GM18870 (cell line): ENCODE data around the gene NELFA.

Experiments
- ATAC-seq: cut with Tn5 transposase; IDR thresholded peaks from one replicate; pipeline ENCODE4 v1.9.1; 2021; ENCODE audit warnings: moderate library complexity; ENCODE audit not compliant: unreplicated experiment

Gene NELFA

DNA sequence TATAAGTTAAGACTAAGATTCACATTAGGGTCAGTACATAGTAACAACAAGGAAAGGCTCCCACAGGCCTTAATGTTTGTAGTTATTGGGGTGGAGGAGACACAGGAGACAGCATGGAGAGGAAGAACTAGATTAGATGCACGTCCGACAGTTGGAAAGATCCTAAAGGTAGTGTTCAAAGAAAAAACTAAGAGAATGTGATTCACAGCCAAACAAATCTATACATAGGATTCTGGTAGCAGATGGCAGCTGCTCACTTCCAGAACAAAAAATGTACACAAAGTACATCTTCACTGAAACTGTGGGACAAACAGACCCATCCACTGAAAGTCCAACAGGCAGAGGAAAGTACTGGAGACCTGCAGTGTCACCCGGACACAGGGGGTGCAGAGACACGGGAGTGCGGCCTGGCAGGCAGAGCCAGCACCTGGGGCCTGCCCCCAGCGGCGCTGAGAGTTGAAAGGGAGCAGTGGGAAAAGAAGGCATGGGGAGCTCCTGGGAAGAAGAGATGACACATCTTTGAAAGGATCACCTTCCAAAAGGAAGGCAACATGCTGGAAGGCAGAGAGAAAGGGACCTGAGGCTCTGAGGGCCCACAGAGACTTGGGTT lies 40.0 kb downstream of the NELFA start:
- no peak for ATAC-seq

DNA sequence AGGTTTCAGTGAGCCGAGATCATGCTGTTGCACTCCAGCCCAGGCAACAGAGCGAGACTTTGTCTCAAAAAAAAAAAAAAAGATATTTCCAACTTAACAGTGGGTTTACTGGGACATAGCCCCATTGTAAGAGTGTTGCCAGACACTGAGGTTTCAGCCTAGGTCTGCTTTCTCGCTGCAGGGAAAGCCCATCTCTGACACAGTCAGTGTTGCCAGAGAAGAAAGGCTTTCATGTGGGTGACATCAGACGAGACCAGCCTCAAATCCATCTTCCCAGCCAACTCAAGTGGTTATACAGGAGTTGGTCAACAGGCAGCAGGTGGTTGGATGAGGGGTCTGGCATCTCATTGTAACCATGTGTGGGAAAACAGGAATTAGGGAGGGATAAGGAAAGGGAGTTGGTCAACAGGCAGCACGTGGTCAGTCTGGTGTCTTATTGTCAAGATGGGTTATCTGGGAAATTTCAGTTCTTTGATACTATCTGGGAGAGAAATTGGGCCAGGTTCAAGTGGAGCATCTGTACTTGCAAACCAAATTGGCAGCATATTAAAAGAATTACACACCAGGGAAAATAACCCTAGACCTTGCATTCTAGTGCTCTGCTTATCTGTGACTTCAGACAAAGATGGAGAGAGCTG lies 41.1 kb downstream of the NELFA start:
- ATAC-seq = no peak

DNA sequence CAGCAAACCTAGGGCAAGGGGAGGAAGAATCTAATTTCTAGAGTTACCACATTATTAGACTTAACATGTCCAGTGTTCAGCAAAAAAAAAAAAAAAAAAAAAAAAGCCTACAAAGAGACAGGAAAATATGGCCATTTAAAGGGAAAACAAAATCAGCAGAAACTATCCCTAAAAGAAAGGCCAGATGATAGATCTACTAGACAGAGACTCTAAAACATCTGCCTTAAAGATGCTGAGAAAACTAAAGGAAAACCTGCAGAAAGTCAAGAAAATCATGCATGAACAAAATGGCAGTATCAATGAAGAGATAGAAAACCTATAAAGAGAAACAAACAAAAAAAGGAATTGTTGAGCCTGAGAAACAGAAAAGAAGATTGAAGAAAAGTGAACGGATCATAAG lies 43.8 kb downstream of the NELFA start:
- no peak for ATAC-seq

DNA sequence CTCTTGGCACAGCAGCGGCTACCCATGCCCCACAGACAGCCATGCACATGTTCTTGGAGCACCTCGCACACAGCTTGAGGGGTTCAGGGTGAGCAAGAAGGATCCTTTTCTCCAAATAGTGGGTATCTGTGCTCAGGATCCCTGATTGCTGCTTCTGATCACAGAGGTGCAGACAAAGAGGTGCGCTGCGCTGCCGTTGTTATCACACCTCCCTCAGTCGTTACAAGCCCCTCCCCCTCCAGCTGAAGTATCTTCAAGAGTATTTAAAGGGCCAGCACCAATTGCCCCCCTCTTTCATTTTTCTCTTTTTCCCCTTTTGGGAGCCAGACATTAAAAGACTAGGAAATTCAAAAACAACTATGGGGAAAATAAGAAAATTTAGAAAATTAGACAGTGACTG lies 44.3 kb downstream of the NELFA start:
- ATAC-seq = no peak

DNA sequence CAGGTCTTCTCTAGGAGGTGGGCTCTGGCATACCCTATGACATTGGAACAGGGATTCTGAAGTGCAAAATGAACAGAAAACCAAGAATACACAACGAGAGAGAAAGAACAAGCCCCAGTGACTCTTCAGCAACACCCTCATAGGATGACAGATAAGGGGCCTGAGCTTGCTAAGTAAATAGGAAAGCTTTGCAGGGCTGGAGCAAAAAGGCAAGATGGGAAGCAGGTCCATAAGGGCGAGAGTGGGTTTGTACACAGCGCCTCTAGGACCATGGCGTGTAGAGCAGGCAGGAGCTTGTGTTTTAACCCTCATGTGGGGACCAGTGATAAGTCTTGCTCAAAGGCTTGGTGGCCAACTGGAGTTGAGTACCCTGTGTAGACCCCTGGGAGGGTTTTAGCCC lies 45.8 kb downstream of the NELFA start:
- ATAC-seq = no peak

DNA sequence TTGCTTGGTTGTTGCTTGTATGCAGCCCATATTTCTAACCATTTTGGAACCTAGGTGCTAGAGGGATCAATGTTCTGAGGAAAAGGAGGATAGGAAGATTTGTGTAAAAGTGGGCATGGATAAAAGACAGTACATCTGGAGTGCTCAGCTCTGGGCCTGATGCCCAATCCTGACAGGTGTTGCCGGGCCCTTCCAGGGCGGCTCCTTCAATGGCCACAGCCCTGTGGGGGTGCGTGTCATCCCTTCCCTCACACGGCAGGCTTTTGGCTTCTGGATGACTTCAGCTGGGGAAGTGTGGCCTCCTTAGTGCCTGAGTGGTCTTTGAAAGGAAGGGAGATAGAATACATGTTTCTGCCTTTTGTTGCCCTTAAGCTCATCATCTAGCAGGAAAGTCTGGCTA lies 47.2 kb downstream of the NELFA start:
- no peak for ATAC-seq

DNA sequence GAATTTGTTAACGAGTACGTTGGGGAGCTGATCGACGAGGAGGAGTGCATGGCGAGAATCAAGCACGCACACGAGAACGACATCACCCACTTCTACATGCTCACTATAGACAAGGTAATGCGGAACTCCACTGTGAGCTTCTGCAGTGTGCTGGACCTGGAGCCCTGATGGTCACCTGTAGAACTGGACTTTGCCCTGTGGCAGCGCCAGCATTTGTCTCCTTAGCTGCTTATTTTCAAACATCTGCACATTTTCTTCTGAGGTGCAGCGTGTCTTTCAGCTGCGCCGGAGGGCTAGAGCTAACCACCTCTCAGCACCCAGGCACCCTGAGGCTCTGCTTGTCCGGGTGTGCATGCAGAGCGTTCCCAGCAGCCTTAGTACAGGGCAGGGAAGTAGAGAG lies 47.7 kb downstream of the NELFA start:
- ATAC-seq = no peak

DNA sequence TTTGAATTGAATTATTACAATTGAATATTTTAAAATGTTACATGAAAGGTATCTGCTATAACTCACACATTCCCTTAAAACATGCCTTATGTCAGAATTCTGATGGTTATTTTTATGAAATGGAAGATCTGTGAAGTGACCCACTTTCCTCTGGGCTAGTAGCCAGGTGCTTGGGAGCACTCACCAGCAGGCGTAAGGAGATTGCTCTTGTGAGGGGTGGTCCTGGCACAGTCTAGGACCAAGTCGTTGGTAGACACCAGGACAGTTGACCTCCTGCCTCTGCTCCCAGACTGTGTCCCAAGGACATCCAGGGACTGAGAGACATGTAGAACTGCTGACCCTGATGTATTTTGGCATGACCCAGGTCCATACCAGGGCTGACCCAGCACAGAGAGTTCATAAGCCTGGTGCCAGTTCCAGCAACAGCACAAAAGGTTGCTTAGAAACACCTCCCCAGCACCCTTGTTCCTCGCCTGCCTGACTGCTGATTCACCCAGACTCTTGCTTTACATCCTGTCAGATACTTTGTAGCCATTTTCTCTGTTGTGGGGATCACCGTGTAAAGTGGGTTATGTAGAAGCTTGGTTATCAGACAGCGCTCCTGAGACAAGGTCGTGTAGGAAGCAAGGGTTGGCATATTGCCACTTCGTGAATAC lies 48.5 kb downstream of the NELFA start:
- ATAC-seq = no peak

DNA sequence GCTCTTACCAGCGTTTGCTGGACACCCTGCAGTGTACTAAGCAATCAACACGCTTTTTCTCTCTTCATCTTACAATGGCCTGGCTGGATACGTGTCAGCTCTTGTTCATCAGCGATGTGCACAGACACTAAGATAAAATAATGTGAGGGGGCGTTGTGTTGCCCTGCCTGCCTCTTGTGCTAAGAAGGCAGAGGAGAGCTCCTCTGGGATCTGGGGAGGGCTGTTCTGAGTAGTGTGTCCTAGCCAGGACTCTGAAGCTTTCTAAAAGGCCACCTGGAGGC lies 49.7 kb downstream of the NELFA start:
- no peak for ATAC-seq

DNA sequence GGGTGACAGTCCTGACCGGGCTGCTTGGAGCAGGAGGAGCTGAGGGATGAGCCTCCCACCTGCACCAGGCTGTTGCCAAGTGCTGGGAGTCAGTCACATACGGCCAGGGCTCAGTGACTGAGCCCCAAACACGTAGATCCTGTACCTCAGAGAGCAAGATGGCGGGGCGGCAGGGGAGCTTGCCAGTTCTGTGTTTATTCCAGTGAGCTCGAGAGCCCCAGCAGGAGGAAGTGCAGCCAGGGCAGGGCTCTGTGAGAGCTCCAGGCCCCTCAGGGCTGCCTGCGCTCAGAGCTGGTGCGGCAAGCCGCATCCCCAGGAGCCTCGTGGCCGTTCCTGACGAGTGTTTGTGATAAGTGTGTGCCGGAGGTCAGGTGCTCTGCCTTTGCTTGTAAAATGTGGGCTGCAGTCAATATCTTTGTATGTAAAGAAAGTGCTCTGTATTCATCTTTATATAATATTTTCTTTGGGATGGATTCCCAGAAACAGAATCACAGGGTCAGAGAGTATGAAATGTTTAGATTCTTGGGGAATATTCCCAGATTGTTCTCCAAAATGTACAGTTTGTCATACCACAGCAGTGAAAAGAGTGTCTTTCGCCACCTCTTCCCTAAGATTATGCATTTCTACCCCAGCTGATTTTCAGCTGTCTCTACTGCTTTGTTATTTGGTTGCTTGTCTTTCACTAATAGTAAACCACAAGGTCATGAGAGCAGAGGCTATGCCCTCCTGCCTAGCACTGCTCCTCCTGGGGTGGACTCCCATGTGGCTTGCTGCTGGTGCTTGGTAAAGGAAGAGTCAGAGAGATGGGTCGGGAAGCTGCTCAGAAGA lies 50.3 kb downstream of the NELFA start:
- no peak for ATAC-seq

DNA sequence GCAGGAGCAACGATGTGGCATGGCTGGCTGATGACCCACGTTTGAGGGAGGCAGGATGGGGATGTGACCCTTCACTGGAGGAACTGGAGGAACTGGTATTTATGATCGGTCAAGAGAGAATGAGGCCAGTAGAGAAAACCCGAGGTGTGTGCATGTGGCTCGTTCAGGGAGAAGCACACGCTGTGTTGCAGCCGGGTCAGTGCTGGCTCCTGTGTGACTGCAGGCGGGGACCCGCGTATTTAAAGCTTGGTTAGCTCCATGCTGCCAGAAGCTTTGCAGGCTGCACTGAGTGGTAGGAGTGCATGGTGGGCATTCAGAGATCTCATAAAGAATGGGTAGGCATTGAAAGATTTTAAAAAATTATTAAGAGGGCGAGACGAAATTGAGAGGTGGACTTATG lies 52.1 kb downstream of the NELFA start:
- no peak for ATAC-seq

DNA sequence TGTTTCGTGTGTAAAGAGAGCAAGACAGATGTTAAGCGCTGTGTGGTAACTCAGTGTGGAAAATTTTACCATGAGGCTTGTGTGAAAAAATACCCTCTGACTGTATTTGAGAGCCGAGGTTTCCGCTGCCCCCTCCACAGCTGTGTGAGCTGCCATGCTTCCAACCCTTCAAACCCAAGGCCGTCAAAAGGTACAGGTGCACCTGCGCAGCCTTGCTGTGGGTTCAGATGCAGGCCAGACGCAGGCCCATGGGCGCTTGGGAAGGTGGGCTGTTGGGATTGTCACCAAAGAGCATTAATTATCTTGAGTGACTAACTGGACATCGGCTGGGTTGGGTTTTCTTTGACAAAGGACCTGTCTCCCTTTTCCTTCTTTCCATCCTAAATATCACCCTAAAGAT lies 55.4 kb downstream of the NELFA start:
- ATAC-seq = no peak

DNA sequence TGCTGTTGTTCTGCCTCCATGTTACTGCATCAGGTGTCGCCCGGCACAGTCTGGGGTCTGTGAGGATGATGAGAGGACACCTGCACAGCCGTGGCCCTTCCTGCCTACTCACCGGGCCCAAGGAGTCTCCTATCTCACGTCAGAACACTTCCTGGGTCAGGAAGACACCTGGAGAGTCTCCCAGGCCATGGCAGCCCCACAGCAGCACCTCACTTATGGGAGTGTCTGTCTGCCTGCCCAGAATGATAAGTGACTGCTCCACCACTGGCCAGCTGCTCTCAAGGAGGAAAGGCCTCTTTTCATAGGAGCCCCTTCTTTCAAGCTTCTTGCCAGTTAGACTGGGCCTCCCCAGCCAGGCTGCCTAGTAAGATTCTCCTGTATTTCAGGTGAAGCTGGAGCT lies 56.1 kb downstream of the NELFA start:
- no peak for ATAC-seq

DNA sequence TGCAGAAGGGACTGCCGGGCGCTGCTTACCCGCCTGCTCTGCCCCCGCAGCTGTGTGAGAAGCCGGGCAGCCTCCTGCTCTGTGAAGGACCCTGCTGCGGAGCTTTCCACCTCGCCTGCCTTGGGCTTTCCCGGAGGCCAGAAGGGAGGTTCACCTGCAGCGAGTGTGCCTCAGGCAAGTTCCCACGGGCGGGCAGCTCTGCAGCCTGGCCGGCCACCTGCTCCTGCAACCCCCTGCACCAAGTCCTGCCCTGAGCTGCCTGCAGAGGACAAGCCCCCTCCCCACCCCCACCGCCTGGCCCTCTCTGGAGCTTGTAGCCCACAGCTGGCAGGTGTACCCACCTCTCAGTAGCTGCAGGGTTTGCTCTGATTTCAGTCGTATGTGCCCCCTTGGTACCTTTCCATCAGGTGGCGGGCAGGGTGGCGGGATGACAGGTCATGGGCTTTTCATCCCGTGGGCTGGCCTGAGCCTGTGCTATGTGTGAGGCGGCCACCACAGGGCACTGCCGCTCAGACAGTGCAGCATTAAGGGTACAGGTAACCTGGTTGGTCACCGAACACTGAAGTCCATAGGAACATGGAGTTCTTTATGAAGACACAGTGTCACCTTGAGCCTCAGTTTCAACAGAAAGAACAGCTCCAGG lies 56.6 kb downstream of the NELFA start:
- ATAC-seq = no peak

DNA sequence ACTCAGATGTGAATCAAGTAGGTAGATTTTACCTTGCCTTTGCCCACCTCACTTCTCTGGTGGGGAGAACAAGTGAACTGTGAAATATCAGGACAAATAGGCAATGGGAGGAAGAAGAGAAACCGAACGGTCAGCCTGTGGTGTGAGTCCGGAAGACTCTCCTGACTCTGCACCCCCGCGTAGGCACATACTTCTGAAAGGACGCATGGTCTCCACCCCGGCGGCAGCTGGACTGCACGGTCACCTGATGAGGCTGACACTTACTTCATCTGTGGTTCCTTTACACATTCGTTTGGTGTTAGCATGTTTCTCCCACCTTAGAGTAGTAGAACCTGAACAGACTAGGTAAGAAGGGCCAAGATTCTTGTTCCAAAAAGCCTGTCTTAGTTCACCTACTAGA lies 58.4 kb downstream of the NELFA start:
- no peak for ATAC-seq

DNA sequence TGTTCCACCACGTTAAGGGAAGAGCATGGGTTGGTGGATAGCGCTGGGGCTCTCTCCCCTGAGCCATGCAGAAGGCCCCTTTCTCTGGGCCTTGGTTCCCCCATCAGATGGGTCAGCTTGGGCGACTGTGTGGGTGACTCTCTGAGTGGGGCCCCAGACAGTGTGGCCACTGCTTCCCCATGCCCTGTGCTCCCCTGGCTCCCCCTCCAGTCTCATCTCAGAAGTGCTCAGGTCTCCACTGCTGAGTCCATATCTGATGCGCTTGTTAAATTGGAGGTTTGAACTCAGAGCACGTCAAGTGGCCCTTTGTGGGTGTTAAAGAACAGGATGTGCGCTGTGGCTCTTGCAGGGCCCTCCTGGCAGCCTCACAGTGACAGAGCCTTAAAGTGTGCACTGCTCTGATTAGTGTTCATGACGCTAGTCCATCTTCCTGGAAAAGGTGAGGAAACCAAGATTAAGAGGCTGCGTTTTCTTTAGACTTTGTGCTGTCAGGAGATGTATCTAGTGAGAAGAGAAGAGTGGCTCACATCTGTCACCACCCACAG lies 59.8 kb downstream of the NELFA start:
- no peak for ATAC-seq

DNA sequence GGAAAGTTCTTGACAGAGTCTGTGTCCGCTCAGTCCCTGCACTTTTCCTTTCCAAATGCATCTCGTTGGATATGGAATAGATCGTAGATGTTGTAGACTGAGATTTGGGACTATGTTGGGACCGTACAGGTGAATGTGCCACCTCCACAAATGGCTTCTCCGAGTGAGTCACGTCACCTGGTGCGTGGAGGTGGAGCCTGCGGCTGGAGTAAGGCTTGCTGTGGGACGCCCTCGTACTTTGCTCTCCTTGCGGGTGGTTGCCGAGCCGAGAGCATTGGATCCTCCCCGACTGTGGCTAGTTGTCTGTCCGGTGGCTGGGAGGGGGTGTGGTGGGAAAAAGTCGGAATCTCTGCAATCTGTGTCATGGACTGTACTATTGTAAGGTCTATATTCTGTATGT lies 60.5 kb downstream of the NELFA start:
- no peak for ATAC-seq

DNA sequence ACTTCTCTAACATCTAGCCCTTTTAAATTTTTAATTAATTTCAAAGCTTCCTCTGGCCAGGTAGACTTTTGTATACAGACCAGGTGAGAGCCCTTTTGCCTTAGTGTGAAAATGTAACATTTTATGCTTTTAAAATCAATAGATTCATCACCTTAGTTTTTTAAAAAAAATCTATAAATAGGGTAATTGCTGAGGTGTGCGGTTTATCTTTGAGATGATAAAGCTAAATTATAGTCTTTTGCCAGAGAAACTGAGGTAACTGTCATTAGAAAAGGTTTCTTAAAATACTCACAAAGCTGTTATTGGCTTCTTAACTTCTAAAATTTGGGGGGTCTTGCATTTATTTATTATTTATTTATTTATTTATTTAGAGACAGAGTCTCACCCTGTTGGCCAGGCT lies 62.9 kb downstream of the NELFA start:
- no peak for ATAC-seq

DNA sequence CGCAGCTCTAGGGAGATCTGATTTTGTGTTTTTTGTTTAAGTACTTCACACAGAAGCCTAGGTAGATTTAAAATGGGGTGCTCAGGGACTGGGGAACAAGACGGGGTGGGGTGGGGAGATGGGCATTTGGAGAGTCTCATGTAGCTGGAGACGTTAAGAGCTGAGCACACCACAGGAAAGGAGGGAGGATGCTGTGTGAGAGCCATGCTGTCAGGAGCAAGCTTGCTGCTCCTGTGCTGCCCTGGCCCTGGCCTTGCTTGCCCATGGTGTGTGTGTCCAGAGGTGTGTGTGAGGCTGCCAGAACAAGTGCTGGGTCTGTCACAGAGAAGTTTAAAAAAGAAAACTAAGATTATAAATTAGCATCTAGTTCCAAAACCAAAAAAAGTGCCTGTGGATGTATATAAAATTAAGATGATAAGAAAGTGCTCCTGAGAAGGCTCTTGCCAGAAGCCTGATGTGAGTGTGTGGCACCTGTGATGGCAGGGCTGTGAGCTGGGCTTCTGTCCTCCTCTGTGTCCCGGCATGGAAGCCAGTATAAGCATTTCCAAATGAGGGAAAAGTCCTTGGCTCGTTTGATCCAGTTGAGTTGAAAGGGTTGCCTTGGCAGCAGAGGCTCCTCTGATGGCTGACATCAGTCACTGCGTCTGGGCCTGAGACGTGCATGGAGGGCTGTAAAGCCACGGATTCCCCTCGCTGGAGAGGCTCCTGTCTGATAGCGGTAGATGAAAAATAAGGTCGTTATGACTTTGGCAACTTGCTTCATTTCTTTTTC lies 63.5 kb downstream of the NELFA start:
- no peak for ATAC-seq

DNA sequence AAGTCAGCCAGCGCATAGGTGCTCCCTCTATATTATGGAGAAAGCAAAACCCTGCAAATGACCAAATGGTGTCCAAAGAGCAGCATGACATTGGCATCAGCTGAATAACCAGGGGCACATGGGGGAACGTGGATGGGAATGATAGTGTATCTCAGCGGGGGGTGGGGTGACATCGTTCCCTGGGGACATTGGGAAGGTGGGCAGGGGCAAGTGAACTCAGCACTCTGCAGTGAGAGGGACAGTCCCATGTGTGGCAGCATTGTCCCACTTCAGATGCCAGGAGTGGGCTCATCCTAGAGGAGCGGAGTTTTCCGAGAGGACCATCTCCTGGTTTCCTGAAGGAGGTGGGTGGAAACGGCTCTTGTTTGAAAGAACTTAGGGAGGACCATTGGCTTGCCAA lies 64.8 kb downstream of the NELFA start:
- no peak for ATAC-seq

DNA sequence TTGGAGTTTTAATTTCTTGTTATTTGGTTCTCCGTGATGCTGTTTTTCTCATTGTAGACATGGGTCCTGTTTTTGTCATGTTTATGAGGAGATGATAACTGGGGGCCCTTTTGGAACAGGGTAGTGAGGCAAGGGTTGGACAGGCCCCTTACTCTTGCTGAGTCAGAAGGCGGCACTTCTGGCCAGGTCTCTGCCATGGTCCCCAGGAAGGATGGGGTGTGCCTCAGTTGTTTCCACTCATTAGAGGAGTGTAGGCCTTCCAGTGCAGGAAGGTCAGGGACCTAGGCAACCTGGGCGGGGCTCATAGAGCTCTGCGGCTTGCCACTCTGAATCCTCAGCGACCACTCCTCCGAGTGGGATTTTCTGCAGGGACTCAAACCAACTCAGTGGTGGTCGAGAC lies 68.2 kb downstream of the NELFA start:
- ATAC-seq = no peak
